Measurements from ENCODE around the gene KLHL30.
"Not testable (repeated sequence)": the region's sequence is repeated elsewhere in the genome, so short reads cannot be mapped to it uniquely, and the experiment has no call there.

Gene KLHL30

DNA sequence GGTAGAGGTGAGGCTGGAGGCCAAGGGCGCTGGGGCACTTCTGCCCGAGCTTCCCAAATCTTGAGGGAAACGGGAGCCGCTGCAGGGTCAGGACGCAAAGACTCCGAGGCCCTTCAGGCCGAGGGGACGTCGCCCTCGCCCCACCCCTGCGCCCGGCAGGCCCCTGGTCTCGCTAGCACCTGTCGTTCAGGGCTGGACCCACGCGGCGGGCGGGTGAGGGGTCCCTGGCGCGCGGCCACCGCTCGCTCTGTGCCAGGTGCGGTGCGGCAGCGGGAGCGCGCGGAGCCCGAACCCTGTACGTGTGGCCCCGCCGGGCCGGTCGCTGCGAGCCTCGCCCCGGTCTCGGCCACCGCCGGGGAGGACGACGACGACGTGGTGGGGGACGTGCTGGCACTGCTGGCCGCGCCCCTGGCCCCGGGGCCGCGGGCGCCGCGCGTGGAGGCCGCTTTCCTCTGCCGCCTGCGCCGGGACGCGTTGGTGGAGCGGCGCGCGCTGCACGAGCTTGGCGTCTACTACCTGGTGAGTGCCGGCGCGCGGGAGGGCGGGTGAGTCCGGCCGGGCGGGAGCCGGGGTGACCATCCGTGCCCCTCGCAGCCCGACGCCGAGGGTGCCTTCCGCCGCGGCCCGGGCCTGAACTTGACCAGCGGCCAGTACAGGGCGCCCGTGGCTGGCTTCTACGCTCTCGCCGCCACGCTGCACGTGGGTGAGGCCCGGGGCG lies 25.2 kb downstream of the KLHL30 start:
- DNase-seq, result no peak

DNA sequence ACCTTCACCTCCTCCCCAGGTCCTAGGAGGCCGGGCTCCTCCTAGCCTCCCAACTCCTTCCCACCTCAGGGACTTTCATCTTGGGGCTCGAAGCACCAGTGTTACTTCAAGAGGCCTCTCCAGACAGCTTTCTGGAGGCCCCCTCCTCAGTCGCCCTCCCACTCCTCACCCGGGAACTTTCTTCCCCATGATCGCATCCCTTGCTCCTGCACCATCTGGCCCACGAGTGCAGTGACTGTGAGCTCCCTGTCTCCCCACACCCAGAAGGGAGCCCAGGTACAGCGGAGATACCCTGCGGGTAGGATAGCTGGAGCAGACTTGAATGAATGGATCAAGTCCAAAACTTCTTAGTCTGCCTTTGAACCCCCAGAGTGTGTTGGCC lies 26.4 kb downstream of the KLHL30 start:
- no peak for DNase-seq

DNA sequence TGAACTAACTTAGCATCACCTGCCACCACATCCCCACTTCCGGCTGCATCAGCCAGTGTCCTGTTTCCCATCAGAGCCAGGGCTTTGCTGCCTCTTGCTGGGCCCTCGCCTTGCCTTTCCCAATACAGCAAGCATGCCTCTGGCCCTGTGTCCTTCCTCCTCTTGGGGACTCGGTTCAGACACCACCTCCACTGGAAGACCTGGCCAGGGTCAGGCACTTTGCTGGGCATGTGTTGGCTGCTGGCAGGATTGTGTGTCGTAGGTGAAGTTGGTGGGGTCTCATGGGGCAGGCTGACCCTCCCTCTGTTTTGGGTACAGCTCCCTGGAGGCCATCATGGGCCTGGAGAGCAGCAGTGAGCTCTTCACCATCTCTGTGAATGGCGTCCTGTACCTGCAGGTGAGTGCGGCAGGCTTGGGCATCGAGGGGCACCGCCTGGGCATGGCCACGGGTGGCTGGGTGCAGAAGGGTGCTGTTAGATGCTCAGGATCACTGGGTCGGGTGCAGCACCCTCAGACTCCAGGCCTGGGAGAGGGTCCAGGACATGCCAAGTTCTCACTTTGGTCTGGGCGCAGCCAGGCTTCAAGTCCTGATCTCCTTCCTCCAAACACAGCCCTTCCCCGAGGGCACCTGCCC lies 26.9 kb downstream of the KLHL30 start:
- DNase-seq, result no peak

DNA sequence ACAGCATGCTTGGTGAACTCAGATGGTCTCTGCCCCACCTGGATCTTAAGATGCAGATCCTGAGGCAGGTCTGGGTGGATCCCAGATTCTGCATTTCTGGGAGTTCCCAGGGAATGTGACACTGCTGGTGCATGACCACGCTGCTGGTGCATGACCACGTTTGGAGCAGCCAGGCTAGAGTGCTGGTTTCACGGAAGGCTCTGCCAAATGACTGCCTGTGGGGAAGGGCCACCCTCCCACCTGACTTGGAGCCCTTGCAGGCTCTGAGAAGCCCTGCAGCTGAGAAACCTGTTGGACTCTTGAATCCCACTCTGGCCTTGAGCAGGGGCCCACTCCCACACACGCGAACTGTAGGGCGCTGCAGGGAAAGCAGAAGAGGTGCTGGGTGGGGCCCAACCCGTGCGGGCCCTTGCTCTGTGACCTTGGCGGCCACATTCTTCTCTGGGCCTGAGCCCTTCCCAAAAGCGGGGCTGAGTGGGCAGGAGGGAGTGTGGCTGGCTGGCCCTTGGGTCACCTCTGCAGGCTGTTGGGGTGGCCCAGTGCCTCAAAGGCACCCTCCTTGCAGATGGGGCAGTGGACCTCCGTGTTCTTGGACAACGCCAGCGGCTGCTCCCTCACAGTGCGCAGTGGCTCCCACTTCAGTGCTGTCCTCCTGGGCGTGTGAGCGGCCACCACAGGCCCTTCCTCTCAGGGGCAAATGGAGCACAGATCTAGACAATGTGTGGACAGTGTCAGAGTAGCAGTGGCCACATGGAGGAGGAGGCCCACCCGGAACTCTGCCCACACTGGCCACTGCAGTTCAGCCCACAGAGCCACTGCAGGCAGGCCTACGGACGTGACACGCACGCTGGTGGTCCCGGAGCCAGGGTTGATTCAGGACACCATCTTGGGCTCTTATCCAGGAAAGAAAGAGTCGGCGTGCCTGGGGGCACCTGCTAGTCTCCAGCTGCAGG lies 28.2 kb downstream of the KLHL30 start:
- DNase-seq, result no peak

DNA sequence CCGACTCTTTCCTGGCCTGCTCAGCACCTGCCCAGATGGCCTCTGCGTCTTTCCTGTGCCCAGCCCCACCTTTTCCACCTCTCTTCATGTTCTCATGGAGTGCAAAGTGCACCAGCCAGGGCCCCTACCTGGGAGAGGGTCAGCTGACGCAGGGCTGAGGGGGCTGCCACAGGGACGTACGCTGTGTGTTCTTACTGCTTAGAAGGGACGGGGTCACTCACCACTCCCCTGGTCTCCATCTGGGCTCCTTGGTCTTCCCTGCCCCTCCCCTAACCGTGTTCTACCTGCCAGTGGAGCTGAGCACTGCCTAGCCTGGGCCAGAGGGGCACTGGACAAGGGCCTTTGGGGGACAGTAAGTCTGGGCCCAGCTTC lies 28.9 kb downstream of the KLHL30 start:
- no peak for DNase-seq

DNA sequence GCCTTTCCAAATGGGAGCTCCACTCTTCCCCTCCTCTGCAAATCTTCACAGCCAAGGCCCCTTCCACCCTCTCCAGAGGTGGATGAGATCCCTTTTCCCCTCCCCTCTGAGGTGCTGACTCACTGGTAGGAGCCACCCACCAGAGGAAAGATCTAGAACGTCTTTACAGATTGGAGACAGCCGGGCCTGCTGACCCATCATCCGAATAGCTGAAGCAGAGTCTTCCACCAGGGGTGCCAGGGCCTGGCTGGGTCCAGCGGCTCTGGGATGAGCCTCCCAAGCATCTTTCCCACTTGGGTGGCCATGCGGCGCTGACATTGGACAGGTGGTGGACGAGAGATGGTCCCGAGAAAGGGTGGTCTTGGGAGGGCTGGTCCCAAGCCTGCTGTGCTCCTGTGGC lies 29.3 kb downstream of the KLHL30 start:
- no peak for DNase-seq

DNA sequence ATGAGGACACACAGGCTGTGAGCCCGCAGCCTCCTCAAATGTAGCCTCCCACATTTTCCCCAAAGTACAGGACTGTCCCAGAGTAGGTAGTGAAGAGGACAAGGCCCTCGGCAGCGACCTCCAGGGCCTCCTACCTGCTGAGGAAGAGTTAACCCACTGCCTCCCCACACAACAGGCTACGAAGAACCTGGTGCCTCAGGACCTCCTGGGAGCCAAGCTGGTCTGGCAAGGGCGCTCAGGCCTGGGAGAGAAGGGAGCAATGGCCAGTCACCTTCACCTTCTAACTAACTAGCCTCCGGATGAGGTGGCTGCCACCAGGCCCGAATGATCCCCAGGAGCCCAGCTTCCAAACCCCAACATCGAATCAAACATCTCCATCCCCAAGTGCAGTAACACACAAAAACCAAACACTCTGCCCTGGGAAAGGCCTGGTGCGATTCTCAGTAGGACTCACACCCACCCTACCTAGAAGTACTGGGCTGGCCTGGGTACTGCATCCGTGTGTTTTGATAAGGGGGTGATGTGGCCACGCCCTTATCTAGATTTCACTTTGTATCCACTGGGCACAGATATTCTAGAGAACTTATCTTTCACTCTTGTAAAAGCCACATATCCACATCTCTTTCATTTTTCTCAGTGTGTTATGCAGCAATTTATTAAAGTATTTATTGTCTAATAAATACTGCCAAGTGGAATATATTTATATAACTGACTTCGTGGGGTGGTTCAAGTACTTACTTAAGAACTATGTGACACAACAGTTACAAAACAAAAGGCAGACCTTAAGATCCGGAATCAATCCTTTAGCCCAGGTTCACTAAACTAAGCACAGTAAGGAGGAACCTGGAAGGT lies 30.0 kb downstream of the KLHL30 start:
- no peak for DNase-seq

DNA sequence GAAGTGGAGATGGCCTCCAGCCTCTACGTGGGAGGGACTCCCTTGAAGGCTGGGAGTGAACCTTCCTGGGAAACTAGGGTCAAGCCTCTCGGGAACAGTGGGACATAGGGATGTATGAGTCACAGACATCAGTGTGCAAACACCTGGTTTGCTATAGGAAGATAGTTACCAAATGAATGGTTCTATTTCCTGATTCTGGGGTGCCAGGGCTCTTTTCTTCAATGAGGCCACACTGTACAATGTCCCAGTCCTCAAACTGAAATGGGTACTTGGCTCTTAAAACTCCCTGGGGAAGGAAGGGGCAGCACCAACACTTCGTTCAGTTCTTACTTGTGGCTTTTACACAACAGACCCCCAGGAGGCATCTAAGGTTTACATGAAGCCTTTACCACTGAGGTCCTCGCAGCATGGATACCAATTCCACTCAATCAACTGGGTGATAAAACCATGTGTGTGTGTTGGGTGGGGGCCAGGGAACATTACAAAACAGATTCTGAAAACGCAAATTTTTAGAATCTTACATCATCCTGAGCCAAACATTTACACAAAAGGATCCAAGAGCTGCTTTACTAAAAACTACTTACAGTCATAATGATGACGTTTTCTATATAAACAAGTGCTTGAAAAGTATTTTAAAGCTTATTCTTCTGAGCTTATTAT lies 30.7 kb downstream of the KLHL30 start:
- DNase-seq, result no peak

DNA sequence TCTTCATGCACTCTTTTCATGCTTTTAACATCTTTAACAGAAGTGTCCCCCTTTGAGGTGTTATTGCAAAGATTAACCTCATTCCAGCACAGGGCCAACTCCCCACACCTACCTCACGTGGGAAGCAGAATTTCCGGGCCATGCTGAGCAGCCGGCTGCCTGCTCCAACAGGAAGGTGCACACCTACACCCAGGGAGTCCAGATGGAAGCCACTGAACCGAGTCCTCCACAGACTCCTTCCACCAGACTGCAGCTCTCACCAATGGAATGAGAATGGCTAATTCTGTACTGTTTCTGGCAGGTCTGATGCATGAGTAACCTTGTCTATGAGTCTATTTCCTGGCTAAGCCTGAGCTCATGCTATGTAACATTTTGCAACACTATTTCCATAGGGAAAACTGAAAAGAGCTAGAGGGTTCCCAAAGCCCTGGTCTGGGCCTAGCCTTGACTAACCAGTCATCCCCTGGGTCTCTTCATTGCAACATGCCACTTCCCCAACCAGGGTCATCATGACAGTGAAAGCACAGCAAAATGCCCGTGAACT lies 31.3 kb downstream of the KLHL30 start:
- peak; percentile 47 for DNase-seq

DNA sequence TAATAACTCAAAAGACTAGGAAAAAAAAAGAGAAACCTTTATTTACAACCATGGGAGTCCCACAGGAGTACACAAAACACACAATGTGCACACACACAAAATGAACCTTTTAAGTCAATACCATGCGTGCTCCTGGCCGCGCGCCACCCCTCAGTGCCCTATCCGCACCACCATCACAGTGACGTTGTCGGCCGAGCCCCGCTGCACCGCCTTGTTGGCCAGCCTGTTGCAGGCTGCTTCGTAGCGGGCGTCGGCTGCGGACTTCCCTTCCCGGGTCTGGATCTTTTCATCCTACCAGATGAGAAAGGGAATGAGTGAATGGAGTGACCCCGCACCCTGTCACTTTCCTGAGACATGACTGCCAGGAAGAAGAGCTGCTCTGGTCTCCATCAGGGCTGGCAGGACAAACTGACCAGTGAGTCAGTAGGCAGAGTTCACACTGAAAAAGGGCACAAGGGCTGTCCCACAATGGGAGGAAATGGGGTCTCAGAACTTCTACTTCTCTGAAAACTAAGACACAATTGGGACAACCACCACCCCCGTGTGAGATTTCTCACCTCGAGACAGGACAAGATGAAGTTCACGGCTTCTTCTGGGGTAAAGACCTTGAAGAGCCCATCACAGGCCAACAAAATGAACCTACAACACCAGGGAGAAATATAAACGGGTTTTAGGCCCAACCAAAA lies 32.1 kb downstream of the KLHL30 start:
- no peak for DNase-seq

DNA sequence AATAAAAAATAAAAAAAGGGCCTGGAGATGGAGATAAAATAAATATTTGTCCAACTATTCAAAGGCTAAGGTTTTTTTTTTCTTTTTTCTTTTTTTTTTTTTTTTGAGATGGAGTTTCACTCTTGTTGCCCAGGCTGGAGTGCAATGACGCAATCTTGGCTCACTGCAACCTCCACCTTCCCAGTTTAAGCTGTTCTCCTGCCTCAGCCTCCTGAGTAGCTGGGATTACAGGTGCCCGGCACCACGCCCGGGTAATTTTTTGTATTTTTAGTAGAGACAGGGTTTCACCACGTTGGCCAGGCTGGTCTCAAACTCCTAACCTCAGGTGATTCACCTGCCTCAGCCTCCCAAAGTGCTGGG lies 32.6 kb downstream of the KLHL30 start:
- DNase-seq, result not testable (repeated sequence)

DNA sequence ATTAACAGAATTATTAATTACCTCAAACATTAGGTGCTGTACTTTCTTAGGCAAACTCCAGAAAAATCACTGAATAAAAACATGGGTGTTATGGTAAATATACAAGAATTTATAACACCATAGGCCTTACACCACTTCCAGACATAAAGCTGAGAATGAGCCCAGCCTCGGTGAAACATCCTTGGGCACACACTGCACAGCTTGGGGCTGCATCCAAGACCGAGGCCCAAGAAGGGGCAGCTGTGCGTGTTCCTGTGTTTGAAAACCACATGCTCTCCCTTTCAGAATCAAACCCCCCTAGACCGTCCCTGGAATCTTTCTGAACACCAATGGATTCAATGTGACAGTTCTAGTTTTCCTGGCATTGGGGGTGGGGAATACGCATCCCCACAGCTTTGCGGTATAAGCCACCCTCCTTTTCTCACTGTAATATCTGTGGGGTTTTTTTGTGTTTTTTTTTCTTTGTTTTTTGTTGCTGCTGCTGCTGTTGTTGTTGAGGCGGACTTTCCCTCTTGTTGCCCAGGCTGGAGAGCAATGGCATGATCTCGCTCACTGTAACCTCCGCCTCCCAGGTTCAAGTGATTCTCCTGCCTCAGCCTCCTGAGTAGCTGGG lies 33.2 kb downstream of the KLHL30 start:
- no peak for DNase-seq

DNA sequence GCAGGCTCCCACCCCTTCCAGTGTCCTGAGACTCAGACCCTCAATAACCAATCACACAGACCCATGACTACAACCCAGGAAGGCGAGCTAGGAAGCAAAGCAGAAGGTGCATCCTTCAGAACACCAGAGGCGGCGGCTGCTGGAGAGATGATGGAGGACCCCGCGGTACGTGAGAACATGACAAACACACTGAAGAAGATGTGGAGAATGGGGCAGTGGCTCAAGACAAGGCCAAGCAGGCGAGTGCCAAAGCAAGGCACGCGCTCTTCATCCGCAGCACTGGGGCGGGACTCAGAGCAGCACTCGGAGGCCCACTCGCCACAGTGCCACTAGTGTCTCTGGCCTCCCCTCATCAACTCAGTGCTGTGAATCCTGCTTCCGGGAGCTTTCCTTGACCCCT lies 34.0 kb downstream of the KLHL30 start:
- no peak for DNase-seq

DNA sequence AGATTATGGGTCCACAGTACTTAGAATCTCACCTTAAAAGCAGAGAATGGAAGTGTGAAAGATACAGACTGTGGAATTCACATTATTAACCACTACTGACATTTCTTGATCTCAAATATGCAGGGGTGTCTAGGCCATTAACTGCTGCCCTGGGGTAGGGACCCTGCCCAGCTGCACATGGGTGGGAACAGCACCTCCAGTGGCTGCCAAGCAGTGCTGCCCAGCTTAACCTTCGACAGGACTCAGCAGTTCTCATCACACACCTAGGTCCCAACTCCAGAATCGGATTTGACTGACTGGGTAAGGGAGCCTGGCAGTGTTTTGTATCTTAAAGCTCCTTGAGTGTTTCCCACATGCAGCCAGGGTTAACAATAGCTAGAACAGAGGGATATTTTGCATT lies 35.2 kb downstream of the KLHL30 start:
- no peak for DNase-seq

DNA sequence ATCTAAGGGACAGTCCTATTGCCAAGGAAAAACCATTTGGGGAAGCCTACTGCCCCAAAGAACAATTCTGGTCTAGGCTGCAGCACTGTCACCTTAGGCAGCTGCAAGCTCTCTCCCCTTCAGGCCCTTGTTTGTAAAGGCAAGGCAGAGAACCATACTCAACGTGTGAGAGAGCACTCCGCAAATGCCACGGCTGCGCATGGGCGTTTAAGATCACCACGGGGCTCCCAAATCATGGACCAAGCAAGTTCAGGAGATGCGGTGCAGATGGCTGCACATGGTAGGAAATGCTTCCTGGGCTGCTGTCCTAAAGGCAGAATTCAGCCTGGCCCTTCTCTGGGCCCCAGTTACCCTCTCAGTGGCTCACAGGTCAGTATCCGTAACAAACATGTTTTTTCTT lies 35.8 kb downstream of the KLHL30 start:
- DNase-seq, result no peak

DNA sequence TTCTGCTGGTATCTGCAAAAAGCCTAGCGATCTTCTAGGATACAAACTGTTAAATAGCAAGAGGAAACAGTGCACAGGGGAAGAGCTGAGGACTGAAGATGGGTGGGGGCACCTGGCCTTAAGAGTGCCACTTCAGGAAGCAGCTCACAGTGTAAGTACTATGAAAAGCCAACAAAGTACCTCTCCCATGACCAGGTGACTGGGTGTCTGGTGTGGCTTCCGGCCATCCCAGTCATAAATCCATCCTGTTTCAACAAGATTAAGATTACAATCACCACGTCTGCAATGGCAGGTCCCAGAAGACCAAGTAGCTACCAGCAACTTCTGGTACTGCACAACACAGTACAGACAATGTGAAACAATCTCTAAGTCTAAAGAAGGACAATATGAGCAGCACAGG lies 36.2 kb downstream of the KLHL30 start:
- DNase-seq, result no peak

DNA sequence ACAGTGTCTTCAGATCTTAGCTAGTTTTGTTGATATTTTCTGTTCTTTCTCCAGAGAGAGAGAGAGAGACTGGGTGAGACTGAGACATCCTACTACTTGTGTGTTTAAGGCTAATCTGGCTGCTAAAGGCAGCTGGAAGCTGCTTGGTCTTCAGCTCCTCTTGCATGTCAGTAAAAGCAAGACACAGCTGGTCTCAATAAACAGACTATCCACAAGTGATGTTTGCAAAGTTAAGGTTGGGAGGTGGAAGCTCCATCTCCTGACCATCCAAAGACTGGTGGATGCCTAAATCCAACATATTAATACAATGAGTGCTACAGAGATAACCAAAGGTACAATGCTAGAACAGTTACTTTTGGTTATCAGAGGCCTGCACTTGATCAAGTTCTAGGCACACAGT lies 38.1 kb downstream of the KLHL30 start:
- no peak for DNase-seq

DNA sequence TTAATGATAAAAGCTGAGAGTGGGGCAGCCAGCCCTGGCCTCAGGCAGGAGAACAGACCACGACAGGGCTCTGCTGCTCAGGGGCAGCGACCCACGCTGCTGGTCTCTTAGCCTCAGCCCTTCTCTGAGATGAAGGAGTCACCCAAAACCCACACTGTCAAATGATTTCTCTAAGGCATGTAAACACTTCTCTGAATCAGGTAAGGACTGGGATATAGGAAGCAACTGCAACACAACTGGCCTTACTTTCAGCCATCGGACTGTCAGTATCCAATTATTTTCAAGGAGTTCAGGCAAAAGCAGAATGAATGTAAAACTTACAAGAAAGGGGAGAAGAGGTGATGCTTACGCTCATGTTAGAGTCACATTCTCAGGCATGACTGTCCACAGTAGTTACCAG lies 42.1 kb downstream of the KLHL30 start:
- no peak for DNase-seq

DNA sequence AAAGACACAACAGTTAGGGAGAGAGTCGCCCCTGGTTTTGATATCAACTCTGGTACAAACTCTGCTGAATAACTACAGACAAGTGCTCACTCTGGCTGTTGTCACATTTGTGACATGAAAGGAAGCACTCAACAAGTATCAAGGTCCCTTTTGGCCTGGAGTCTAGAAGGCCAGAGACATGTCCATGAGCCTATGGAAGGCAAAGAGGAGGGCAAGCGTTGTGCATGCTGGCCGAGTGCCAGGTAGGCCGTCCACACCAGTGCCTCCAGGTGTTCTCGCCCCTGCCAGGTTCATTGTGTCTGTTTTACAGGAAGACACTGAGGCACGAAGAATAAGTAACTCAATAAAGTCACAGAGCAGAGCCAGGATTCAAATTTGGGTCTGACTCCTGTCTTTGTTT lies 43.9 kb downstream of the KLHL30 start:
- no peak for DNase-seq

DNA sequence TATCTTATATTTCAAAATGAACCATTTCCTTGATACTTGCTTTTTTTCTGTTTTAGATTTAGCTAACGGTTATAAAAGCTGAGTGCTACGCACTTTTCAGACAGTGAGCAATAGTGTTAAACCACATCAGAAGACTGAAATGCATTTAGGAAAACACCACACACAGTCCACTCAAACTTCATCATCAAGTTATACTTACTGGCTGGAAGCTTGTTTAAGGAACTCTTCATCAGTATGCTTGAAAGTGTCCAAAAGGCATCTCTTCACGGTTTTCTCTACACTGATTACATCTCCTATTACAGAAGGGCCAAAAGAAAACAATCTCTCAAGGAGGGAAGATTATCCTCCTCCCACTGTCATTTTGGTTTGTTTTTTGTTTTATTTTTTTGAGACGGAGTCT lies 45.4 kb downstream of the KLHL30 start:
- no peak for DNase-seq

Data from NCI-H2171 treated with DMSO at 0.1 percent for 48 hours (cell line).